Activated naive CD4-positive, alpha-beta T cell treated with anti-CD3 and anti-CD28 coated beads for 36 hours (primary cell): ENCODE data around the gene RXRA. TPM values are rescaled to one million over a fixed set of nuclear protein-coding genes. Genes with fewer than 3 reads are reported as not detected.

Experiments used
- CTCF ChIA-PET: fragments of 350-600 bp; sonication (Branson Sonifier 250); formaldehyde crosslinking; loops from one replicate; lab custom pipeline; 2021; ENCODE audit warnings: antibody characterized with exemption; lab: Charles Lee
- DNase-seq: peaks from one replicate; pipeline ENCODE4 v3.0.0-alpha.2; 2020
- H3K27ac Mint-ChIP-seq: one replicate; pipeline ENCODE4 v1.8.0; 2021; ENCODE audit warnings: mild to moderate bottlenecking, mixed read lengths
- H3K27me3 Mint-ChIP-seq: one replicate; pipeline ENCODE4 v1.8.0; 2021; ENCODE audit warnings: low read depth, mixed read lengths
- H3K36me3 Mint-ChIP-seq: one replicate; pipeline ENCODE4 v1.8.0; 2021; ENCODE audit warnings: low read depth, mixed read lengths
- H3K4me1 Mint-ChIP-seq: one replicate; pipeline ENCODE4 v1.8.0; 2021; ENCODE audit warnings: low read depth, mixed read lengths
- H3K4me3 Mint-ChIP-seq: one replicate; pipeline ENCODE4 v1.8.0; 2021; ENCODE audit warnings: mild to moderate bottlenecking, moderate library complexity, mixed read lengths
- H3K9me3 Mint-ChIP-seq: one replicate; pipeline ENCODE4 v1.8.0; 2021; ENCODE audit warnings: mixed read lengths
- intact Hi-C: fragments of 100-400 bp; cut with micrococcal nuclease; formaldehyde crosslinking; loops from one replicate; pipeline ENCODE4 v1.15.1; 2023
- total RNA-seq, 2 experiments: library from RNA; stranded (reverse); gene quantifications; one replicate each; pipeline ENCODE4 v1.2.3, GENCODE V29; 2021

Gene RXRA
- total RNA-seq, 2 experiments from 2014 or later: 2.1 to 2.2 TPM

- CTCF ChIA-PET: no interaction called here
- Mint-ChIP-seq H3K4me3 (no peak overlapping the region), H3K36me3 (no peaks in the 10 kb centered on the region), H3K9me3 (peaks cover 4% of the 10 kb centered on the region), H3K27ac (no peak overlapping the region), H3K27me3 (no peaks in the 10 kb centered on the region), H3K4me1 (no peaks in the 10 kb centered on the region)
- intact Hi-C loops: no loop called here
- no peak for DNase-seq
Measured at GRCh38 chr9:134317790-134318414, 8.4 kb upstream of the RXRA start.

DNA sequence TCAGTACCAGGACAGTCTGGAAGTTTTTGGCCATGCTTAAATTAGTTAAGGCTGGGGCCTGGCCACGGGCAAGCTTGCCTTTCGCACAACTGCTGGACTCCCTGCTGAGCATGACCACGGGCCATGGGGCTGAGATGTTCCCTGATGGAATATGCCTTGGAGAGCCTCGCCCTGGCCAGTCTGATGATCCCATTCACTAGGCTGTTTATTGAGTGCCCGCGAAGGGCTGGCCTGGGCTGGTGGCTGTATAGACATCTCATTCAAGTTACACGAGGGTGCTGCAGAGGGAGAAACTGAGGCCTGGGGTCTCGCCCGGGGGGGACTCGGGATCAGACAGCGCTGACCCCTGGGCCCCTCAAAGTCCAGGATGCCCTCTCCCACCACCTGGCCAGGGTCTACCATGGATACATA is 7.8 kb upstream of the RXRA start:
- H3K36me3 Mint-ChIP-seq: no peaks in the 10 kb centered on the region
- intact Hi-C loops: no loop called here
- CTCF ChIA-PET: no interaction called here
- peaks cover 2% of the 10 kb centered on the region for H3K9me3 Mint-ChIP-seq
- H3K4me3 Mint-ChIP-seq: no peak overlapping the region
- DNase-seq: no peak
- no peak overlapping the region for H3K27ac Mint-ChIP-seq
- no peaks in the 10 kb centered on the region for H3K4me1 Mint-ChIP-seq
- no peaks in the 10 kb centered on the region for H3K27me3 Mint-ChIP-seq

- H3K36me3 Mint-ChIP-seq: no peaks in the 10 kb centered on the region
- no peak overlapping the region for H3K27ac Mint-ChIP-seq
- no peaks in the 10 kb centered on the region for H3K9me3 Mint-ChIP-seq
- H3K4me3 Mint-ChIP-seq: no peak overlapping the region
- DNase-seq: no peak
- no peaks in the 10 kb centered on the region for H3K27me3 Mint-ChIP-seq
- intact Hi-C loops: no loop called here
- no peaks in the 10 kb centered on the region for H3K4me1 Mint-ChIP-seq
- CTCF ChIA-PET: no interaction called here
Measured at GRCh38 chr9:134318941-134319305, 7.3 kb upstream of the RXRA start.

DNA sequence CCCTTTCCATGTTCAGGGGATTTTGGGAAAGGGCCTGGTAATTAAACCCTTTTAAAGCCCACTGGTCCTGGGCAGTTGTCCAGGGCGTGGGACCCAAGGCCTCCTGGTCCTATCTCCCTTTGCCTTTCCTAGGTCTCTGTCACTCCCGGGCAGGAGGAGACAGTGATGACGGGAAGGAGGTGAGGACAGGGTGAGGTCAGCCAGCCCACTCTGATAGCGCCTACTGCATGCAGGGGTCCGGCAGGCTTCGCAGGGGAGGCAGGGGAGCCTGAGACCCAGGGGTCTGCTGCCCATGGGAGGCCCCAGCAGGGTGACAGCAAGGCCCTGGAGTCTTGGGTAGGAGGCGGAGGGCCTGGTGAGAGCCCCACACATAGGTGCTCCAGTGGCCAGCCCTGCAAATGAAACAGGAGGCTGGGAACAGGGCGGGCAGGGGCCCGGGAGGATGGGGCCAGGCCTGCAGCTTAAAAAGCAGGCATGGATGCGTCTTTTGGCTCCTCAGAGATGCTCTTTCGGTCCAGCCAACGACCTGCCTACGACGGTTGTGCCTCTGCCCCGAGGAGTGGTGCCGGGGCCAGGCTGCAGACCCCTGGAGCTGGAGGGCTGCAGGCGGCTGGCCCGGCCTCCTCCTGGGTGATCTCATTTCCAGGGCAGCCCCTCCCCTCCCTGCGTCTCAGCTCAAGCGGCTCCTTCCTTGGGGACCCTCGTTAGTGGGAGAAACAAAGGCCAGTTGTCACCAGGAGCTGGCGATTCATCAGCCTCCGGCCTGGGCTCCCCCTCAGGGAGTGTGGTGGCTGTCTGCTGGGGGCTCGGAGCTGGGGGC is 6.7 kb upstream of the RXRA start:
- Mint-ChIP-seq H3K27me3 (peaks cover 5% of the 10 kb centered on the region), H3K4me1 (peaks cover 3% of the 10 kb centered on the region), H3K27ac (no peak overlapping the region), H3K4me3 (no peak overlapping the region), H3K9me3 (no peaks in the 10 kb centered on the region), H3K36me3 (no peaks in the 10 kb centered on the region)
- CTCF ChIA-PET: no interaction called here
- intact Hi-C loops: loop anchor here (10.0 kb wide), 1 partner anchor 155 kb away; the partner anchor contains the start of gene RNU6ATAC
- DNase-seq: no peak

DNA sequence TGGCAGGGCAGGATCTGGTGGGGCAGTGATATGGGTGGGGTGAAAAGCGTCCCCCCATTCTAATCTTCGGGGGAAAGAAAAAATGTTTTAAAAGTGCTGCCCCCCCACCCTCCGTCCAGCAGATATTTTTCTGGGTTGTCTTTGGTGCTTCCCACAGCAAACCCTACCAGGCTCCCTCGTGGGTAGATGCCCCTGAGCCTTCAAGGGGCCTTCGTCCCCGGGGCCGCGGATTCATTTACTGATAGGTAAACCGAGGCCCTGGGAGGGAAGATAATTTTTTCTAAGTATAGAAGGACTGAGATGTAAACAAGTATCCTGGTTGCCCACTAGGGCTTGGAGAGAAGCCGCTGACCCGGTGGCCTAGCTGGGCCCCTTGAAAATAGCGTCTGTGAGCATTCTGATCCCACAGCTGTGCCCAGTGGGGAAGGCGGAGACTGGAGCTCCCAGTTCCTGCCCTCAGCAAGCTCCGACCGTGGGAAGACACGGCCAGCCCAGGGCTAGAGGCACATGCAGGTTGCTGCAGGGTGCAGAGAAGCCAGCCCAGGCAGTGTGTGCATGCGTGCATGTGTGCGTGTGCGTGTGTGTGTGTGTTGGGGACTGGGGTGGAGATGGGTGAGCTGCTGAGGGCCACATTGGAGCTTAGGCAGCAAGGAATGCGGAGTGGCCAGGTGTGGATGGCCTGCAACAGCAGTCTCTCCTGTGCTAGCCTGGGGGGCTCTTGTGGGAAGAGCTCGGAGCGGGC is 6.0 kb upstream of the RXRA start:
- Mint-ChIP-seq H3K4me1 (peaks cover 5% of the 10 kb centered on the region), H3K4me3 (no peak overlapping the region), H3K27me3 (peaks cover 7% of the 10 kb centered on the region), H3K27ac (no peak overlapping the region), H3K9me3 (no peaks in the 10 kb centered on the region), H3K36me3 (no peaks in the 10 kb centered on the region)
- DNase-seq: no peak
- CTCF ChIA-PET: no interaction called here
- intact Hi-C loops: loop anchor here (10.0 kb wide), 1 partner anchor 155 kb away; the partner anchor contains the start of gene RNU6ATAC

- intact Hi-C loops: loop anchor here (10.0 kb wide), 1 partner anchor 156 kb away; the partner anchor contains the start of gene RNU6ATAC
- no peak overlapping the region for H3K4me3 Mint-ChIP-seq
- H3K27ac Mint-ChIP-seq: no peak overlapping the region
Measured at GRCh38 chr9:134320868-134321471, 5.3 kb upstream of the RXRA start.

DNA sequence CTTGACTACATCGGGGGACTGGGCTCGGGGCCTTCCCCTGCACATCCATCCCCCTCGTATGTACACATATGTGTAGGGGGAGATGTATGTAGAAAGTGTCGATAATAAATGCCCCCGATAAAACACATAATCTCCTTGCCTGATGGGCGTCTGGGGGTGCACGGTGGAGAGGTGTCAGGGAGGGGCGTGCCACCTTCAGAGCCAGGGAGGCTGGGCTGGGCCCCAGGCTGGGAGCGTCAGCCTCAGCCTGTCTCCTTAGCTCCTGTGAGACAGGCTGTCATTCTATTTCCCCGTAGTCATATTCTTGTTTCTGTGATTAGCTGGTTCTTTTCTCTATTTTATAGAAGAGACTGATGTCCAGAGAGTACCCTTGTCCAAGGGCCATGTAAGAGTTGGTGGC is 4.7 kb upstream of the RXRA start:
- no peak for DNase-seq
- Mint-ChIP-seq H3K9me3 (no peaks in the 10 kb centered on the region), H3K27me3 (peaks cover 7% of the 10 kb centered on the region), H3K4me3 (no peak overlapping the region), H3K27ac (no peak overlapping the region), H3K4me1 (peaks cover 5% of the 10 kb centered on the region), H3K36me3 (no peaks in the 10 kb centered on the region)
- intact Hi-C loops: loop anchor here (10.0 kb wide), 1 partner anchor 157 kb away; the partner anchor contains the start of gene RNU6ATAC
- CTCF ChIA-PET: no interaction called here

More at GRCh38 chr9:134320868-134321471, 5.3 kb upstream of the RXRA start:
- no peak for DNase-seq
- CTCF ChIA-PET: no interaction called here
- Mint-ChIP-seq H3K4me1 (peaks cover 5% of the 10 kb centered on the region), H3K36me3 (no peaks in the 10 kb centered on the region), H3K9me3 (no peaks in the 10 kb centered on the region), H3K27me3 (peaks cover 7% of the 10 kb centered on the region)

DNA sequence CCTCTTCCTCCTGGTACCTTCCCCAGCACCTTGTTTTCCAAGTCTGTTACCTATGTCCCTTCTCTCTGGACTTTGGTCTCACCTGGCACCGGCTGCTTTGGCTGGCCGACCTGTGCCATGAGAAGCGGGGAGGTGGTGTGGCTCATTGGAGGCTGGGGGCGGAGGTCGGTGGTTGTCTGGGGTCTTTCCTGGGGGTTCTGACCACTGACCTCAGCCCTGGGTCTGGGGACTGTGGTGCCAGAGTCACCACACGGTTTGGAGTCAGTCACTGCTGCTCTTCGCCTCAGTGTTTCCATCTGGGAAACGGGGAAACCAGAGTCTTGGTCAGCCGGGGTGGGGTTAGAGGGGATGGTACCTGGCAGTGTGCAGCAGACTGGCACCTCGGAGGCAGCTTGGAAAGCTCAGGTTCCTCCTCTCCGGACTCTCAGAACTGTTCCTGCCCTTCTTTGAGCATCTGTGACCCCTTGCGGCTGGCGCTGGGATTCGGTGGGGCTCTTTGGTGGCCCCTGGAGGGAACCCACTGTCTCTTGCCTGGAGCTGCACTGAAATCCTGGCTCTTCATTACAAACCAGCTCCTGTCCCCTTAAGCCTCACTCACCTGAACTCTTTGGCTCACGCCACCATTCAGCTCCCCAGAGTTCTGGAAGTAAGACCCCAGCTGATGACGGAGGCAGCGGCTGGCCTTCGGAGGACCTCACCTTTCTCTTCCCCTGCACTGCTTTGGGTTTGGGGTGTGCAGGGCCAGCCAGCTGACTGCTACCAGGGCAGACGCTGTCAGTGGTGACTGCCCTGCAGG is 4.1 kb upstream of the RXRA start:
- no peak overlapping the region for H3K27ac Mint-ChIP-seq
- no peaks in the 10 kb centered on the region for H3K36me3 Mint-ChIP-seq
- H3K9me3 Mint-ChIP-seq: no peaks in the 10 kb centered on the region
- intact Hi-C loops: loop anchor here (10.0 kb wide), 1 partner anchor 157 kb away; the partner anchor contains the start of gene RNU6ATAC
- peaks cover 7% of the 10 kb centered on the region for H3K27me3 Mint-ChIP-seq
- no peak for DNase-seq
- H3K4me1 Mint-ChIP-seq: peaks cover 5% of the 10 kb centered on the region
- H3K4me3 Mint-ChIP-seq: no peak overlapping the region
- CTCF ChIA-PET: interaction anchor here (1.0 kb wide), 1 partner anchor 176 kb away, joined by 3 read pairs; no protein-coding TSS in a partner anchor

DNA sequence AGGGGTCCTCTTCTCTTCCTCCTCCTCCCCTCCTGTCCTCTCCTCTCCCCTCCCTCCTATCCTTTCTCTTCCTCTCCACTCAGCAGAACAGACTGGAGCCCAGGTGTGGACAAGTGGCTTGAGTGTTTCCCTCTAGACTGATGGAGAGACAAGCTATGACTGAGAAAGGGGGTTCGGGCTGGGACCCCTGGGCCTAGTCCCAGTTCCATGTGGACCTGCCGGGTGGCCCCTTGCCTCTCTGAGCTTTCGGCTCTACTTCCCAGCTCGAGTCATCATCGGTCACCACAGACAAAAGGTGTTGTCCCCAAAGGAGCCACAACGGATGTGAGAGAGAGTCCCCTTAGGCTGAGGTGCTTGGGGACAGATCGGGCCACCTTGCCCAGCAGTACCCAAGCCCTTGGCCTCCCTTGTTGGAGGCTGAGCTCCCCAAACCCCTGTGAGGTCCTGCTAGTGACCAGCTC is 3.4 kb upstream of the RXRA start:
- intact Hi-C loops: loop anchor here (10.0 kb wide), 1 partner anchor 158 kb away; the partner anchor contains the start of gene RNU6ATAC
- H3K36me3 Mint-ChIP-seq: no peaks in the 10 kb centered on the region
- H3K4me3 Mint-ChIP-seq: no peak overlapping the region

GRCh38 chr9:134323741-134324358 is 2.4 kb upstream of the RXRA start:
- CTCF ChIA-PET: no interaction called here

More for the DNA sequence above, 3.4 kb upstream of the RXRA start:
- H3K4me1 Mint-ChIP-seq: peaks cover 5% of the 10 kb centered on the region
- H3K27ac Mint-ChIP-seq: no peak overlapping the region
- CTCF ChIA-PET: interaction anchor here (1.0 kb wide), 1 partner anchor 177 kb away, joined by 3 read pairs; no protein-coding TSS in a partner anchor
- peaks cover 7% of the 10 kb centered on the region for H3K27me3 Mint-ChIP-seq
- no peaks in the 10 kb centered on the region for H3K9me3 Mint-ChIP-seq
- no peak for DNase-seq

More at GRCh38 chr9:134323741-134324358, 2.4 kb upstream of the RXRA start:
- H3K4me1 Mint-ChIP-seq: peaks cover 5% of the 10 kb centered on the region
- H3K9me3 Mint-ChIP-seq: no peaks in the 10 kb centered on the region
- intact Hi-C loops: loop anchor here (10.0 kb wide), 1 partner anchor 159 kb away; the partner anchor contains the start of gene RNU6ATAC
- H3K4me3 Mint-ChIP-seq: no peak overlapping the region
- H3K27ac Mint-ChIP-seq: no peak overlapping the region
- DNase-seq: no peak
- peaks cover 7% of the 10 kb centered on the region for H3K27me3 Mint-ChIP-seq
- H3K36me3 Mint-ChIP-seq: no peaks in the 10 kb centered on the region
